GM21529 (cell line): ENCODE measurements around the gene DOCK4.

Experiments
- ATAC-seq: cut with Tn5 transposase; IDR thresholded peaks from one replicate; pipeline ENCODE4 v1.9.1; 2021; ENCODE audit not compliant: unreplicated experiment

Gene DOCK4

DNA sequence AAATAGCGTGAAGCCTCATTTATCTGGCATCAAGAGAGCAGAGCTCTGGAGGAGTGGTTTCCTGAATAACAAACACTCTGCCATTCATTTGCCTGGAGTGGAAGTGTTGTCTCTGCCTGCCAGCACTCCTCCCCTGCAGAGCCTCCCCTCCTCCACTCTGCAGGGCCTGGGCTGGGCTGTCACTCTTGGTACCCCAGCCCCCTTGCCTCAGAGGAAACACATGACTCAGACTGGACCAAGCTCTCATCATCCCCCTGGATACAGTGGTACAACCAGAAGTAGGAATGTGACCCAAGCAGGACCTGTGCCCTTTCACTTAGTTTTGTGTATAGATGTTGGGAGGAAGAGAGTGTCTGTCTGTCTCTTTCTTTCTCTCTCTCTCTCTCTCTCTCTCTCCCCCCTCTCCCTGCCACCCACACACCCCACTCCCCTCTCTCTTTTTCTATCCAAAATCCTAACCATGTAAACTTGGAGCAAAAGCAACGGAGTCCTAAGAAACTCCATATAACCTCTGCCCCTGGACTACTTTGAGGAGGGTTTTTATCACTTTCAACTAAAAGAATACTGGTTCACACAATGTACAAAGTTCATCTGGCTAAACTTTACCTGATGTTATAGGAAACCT lies 43.9 kb downstream of the DOCK4 start:
- no peak for ATAC-seq

DNA sequence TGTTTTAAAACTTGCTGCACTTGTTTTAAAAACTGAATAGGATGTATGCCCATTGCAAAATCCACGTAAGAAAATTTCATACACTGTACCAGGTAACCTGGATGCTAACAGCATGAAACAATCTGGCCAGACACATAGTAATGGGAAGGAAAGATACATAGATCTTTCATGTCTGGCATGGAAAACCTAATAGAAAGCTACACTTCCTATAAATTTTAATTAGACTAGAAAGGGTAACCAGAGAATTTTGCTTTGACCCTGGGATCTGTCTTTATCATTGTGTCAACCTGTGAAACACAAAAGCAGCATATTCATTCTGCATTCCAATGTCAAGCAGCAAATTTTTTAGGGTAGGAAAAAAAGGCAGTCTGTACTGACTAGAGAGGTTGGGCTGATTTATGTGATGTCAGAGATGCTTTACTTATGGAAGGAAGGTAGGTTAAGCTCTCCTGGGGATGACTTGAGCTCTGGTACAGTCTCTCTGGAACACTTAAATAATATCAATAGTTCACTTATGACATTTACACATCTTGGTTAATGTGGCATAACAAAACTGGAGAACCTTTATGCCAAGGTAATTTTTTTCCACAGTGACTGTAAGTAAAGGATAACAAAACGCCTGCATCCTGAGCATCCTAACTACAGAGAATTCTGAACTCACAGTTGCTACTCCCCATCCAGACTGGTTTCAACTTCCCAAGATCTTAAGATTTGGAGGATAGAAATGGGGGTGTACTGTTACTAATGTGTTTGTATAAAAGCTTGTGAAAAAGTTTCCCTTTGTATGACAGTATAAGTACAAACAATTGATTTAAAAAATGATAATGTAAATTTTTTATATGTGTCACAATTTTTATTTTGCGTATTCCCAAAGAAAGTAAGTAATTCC lies 44.7 kb downstream of the DOCK4 start:
- ATAC-seq: no peak

DNA sequence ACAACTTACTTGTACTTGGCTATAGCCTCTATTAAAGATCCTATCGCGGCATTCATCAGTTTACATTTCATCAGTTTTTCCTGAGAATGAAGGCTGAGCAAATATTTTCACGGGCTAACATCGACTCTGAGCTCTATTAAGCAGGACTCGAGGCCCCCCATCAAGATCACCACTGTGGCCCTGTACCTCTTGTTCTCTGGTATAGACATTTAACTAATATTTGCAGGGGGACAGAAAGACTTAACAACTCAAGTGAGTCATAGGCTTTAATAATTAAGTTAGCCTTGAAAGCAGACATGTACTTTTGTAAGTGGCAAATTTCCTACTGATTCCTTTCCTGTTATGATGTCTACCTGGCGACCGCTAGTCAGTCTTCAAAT lies 45.4 kb downstream of the DOCK4 start:
- ATAC-seq: no peak

DNA sequence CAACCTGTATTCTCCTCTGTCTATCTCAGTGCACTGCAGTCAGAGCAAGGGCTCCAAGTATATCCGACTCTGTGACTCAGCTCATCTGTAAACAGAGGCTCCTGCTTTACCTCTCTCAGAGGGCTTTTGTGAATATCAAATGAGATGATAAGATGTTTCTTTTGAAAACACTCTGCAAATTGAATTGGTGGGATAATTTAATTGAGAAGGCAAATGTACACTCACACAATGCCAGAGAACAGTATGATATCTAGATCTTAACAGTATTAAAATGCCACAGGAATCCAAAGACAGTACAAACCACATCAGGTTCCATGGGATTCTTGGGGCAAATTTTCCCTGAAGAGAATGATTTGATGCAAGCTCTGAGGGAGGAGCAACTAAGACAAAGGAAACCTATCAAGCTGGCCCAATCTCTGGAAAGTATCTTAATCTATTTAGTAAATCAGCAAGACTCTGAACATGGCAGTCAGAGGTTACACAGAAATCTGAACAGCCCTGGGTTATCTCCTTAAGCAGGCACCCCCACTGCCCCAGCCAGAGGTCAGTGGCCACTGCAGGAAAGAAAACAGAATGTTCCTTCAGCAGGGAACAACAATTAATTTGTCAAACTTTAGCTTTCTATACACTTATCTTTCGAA lies 45.9 kb downstream of the DOCK4 start:
- ATAC-seq: no peak

DNA sequence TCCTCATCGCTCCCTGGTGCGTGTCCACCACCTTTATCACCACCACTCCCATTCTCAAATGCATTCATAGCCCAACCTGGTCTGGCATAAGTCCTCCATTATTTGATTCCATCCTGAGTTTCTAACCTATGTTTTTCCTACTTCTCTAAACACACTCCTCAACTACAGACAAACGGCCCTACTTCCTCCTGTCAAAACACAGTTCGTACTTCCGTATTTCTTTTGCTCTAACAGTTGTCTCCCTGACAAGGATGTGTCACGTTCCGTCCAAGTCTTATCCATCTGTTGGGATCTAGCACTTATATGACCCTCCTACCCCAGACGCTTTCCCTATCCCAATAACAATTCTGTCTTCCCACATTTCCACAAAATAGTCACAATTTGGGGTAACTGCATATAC lies 46.8 kb downstream of the DOCK4 start:
- no peak for ATAC-seq

DNA sequence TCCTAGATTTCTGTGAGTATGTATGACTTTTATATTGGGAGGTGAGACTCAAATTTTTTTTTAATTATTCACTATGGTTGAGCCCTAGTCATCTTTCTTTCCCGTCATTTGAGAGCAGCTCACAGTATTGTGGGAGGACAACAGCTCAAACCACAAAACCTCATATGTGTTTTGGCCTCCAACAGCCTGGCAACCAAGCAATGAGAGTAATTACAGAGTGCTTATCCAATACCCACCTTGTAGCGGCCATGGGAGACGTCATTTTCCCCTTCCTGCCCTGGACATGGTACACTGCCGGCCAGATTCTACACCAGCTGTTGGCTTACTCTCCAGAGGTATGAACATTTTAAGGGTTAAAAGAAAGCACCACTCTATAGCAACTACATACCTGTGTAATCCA lies 49.1 kb downstream of the DOCK4 start:
- no peak for ATAC-seq

DNA sequence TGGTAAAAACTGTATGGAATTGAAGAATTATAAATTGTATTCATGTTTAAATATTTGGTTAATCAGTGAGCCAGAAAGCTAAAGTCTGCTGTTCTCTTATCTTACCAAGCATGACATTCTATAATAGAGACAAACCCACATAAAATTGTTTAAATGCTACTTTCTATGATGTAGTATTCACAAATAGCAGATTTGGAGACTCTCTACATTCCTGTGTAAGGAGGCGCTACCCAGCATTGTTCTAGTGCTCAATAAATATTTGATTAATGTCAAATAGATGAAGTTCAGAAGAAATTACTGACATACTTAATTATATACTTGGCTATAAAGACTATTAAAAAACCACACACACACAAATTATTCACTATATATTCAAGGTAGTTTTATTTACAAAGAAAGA lies 49.8 kb downstream of the DOCK4 start:
- no peak for ATAC-seq

DNA sequence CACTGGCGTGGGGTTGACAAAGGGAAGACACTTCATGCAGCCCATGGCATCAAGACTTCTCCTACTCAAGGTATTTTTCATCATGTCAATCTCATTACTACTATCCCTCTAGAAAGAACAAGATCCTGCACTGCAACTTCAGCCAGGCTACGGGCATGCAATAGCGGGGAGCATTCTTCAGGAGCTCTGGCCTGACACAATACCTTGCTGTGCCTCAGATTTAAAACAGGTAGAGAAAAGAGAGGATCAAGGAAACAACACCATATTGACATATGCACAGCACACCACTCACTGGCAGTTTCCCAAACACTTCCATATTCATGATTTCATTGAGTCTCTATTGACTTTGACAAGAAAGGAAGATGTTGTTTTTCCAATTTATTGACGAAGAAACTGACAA lies 51.5 kb downstream of the DOCK4 start:
- ATAC-seq: no peak

DNA sequence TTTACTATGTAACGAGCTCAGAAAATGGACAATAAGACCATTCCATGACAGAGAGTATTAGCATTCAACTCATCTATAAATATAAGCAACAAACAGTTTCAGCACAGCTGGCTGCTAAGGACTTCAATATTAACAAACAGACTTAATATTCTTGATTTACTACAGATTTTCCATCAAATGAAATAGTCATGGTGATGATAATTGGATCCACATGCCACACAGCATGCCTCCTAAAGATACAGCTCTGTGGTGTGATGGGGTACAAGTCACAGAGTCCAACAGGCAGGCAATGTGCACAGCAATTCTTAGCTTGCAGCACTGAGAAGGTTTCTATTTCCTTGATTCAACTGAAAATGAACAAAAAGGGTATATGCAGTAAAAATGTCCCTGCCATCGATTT lies 54.0 kb downstream of the DOCK4 start:
- ATAC-seq: no peak

DNA sequence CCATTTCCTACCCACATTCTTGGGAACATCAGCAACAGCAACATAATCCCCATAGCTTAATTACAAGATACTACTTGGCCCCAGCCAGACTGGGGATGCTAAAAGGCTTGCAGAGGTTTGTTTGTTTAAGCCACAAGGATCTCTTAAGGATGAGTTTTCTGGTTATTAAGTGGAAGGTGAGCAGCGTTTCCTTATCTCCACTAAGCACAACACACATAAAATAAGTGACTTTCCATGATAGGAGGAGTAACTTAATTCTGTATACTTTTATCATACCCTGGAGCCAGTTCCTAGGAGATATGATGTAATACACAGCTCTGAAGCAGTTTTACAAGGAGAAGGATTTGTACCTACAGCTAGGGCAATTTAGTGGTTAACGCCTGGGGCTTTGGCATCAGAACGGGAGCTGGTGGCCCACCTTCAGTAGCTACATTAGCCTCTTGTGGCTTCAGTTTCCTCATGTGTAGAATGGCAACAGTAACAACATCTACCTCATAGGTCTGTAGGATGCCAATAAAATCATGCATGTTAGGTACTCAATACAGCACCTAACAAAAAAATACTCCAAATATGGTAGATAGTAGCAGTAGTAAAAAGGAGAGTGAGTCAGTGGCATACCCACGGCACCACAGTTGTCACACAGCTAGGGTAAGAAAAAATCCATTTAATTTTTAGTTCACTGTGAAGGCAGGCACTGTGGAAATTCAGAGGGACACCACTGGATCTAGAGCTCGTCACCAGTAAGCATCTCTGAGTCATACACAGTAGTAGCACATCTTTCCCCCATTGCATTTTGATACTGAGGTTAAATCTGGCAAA lies 55.2 kb downstream of the DOCK4 start:
- ATAC-seq: no peak

DNA sequence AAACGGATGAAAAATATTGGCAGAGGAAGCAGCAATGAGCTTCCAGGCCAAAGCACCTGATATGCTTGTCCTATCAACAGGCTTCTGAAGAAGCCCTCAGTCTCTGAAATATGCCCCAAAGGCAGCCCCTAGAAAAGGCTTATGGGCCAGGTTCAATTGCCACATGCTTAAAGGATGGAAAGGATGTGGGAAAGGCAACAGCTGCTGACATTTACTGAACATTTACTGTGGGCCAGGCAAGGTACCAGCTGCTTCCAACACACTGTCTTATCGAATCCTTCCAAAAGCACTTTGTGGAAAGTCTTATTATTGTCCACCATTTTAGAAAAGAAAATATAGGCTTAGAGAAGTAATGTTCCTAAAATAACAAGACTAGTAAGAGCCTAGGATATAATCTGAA lies 56.5 kb downstream of the DOCK4 start:
- no peak for ATAC-seq

DNA sequence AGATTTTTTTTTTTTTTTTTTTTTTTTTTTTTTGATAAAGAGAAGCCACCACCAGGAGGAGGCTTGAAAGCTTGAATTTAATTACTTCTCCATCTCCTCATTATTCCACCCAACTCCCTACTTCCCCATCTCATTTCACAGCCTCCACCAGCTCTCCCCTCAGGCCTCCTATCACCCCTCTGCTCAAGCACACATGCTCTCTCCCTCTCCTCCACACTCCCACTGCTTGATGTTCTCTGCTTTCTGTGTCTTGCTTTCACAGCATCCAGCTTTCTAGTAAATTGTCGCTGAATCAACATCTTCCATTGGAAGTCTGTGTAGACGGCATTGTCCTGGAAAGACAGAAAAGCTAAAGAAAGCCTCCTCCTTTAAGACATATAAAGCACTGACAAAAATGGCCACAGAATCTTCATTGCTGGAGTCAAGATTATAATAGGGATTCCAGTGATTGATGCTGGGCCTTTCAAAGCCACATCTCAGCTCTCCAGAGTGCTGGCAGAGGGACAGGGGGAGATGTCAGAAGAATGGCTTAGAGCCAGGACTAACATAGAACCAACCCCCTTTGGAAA lies 58.3 kb downstream of the DOCK4 start:
- ATAC-seq: no peak

DNA sequence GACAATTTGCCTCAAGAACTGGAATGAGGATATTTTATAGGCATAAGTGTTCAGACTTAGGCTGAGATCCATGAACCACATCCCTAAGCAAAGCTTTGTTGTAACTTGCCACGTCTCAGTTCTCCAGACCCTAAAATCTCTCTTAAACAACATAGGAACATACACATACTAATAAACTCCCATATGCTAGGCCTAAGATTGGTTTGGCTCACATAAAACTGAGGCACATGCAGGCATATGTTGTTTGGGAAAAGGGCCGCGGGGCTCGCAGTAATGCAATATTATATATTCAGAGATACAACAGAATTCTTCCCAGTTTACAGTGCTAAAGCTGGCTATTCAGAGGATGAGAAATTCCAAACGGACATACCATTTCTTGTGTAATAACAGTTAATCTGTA lies 61.0 kb downstream of the DOCK4 start:
- ATAC-seq: no peak

DNA sequence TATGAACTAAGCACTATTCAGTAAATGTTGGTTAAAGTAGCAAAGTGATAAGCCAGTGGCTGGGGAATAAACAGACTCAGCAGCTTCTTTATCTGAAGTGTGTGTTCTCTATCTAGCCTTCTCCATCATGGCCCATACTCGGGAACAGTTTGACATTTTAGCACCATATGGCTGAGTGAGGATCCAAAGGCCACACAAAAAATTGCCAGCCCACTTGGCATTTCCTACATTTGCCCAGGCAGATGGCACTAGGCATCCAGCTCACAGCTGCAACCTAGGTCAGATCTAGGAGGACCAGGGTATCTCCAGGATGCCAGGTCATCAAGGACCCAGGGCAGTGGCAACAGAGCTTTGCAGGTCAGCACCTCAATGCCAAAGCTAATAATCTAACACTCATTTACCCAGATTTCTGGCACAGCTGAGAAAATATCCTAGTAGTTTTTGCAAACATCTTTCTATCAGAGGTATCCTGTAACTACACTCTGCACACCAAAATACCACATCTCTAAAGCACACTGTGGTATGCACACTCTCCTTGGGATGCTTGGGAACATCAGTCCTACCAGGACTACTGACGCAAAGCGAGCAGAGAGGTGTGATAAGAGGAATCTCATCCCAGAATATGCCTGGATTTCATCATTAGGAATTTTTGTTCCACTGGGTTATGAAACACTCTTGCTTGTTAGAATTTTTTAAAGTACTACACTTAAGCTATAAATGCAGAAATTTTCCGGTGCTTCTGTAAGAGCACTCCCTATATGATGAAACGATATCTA lies 61.7 kb downstream of the DOCK4 start:
- no peak for ATAC-seq

DNA sequence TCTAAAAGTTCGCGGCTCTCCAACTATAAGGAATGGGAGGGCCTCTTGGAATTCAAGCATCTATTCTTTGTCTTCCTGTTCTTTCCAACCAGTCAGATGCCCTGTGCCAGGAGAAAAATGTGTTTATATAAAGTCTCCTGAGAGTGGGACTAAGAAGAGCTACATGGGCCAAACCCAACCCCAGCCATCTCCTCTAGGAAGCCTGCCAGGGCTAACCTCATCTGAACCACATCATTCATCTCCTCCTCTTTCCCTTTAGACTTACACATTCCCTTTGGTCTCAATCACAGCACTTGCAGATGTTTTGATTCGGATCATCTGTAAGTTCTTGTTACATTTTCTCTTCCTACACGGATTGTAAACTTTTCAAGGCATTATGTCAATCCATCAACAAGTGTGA lies 62.6 kb downstream of the DOCK4 start:
- no peak for ATAC-seq

DNA sequence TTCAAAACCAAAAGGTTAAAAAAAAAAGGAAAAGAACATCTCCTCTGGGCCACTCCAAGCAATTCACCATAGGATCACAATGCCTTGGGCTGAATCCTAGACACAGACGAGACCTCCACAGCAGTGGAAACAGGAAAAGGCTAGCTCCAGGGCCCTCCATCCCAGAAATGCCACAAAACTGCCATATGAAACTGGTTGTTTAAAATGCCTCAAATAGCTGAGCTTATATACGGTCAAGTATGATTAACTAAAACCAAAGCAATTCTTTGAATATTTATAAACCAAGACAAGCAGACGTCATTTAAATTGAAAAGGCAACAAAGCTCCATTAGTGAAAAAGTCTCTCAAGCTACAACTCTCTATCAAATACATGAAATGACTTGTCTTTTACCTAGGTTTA lies 63.1 kb downstream of the DOCK4 start:
- no peak for ATAC-seq

DNA sequence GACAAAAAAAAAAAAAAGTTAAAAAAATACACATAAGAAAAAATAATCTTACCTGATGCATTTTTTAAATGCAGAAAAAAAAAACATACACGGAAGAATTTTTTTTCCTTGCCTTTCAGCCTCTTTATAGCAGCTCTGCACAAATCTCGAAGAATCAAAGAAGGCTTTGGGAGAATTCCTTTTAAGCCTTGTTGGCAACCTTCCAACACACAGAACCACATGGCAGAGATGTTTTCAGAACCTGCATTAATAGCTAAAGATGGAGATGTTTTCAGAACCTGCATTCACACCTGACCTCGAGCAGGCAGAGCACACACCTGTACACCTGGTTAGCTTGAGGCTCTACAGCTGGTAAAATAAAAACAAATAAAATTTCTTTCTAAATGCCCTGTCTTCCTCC lies 65.6 kb downstream of the DOCK4 start:
- no peak for ATAC-seq

DNA sequence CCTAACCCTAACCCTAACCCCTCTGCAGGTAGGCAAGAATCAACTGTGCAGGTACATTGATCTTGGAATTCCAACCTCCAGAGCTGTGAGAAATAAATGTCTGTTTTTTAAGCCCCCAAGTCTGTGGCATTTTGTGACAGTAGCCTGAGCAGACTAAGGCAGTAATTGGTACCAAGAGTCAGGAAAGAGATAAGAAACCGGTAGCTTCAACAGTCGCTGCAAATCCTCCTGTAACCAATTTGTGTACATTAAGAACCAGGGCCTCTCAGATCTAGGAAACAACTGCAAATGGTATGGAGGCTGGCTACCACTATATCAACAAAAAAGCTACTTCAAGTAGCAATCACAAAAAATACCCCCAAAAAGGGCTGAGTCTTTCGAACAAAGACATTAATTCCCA lies 67.3 kb downstream of the DOCK4 start:
- no peak for ATAC-seq

DNA sequence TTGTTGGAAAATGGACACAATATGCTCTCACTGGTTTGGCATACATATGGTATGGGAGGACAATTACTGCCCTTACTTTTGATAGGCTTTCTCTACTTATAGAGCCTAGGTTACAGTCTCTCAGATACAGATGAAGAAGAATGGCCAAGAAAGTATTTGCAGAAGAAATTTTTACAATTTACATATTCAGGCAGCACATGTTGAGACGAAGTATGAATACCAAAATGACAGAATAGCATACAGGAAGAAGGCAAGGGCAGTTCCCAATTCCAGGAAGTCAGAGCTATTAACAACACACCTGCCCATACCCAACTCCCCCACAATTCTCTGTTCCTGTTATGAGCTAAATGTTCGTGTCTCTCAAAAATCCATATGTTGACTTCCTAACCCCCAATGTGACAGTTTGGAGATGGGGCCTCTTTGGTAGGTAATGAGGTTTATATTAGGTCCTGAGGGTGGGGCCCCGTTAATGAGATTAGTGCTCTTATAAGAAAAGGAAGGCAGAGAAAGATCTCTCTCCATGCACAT lies 67.8 kb downstream of the DOCK4 start:
- ATAC-seq: no peak
